Kidney (tissue), 14 donors: ENCODE measurements around the gene PCDHB7. TPM values are rescaled to one million over a fixed set of nuclear protein-coding genes. Genes with fewer than 3 reads are reported as not detected.
"Not testable (repeated sequence)": the region's sequence is repeated elsewhere in the genome, so short reads cannot be mapped to it uniquely, and the experiment has no call there.

Experiments
- DNase-seq, 5 donors: peaks; one replicate each; pipeline ENCODE4 v3.0.0-alpha.2; 2013 to 2020
- FAIRE-seq: peaks from 2 replicates; lab custom pipeline; 2012; peaks lifted over from hg19 to GRCh38; lab: Jason Lieb, UNC
- H3K27ac ChIP-seq, 2 donors: one replicate each; pipeline ENCODE4 v1.7.0; 2013; ENCODE audit warnings: low read depth in 2 of 2, low read length in 2 of 2, inconsistent platforms in 1 of 2
- H3K27me3 ChIP-seq: one replicate; pipeline ENCODE4 v1.7.1; 2013; ENCODE audit warnings: low read length, inconsistent platforms; ENCODE audit not compliant: control insufficient read depth, insufficient read depth
- H3K36me3 ChIP-seq, 3 donors: one replicate each; pipeline versions ENCODE4 v1.7.0 to v1.7.1; 2013; ENCODE audit warnings: low read length in 3 of 3, control low read depth in 1 of 3, inconsistent platforms in 1 of 3; ENCODE audit not compliant: insufficient read depth in 3 of 3, control insufficient read depth in 2 of 3
- H3K4me1 ChIP-seq, 3 donors: one replicate each; pipeline versions ENCODE4 v1.7.0 to v1.7.1; 2013; ENCODE audit warnings: low read length in 3 of 3, inconsistent platforms in 1 of 3, low read depth in 1 of 3; ENCODE audit not compliant: control insufficient read depth in 2 of 3, insufficient read depth in 2 of 3
- H3K4me3 ChIP-seq, 3 donors: one replicate each; pipeline versions ENCODE4 v1.7.0 to v1.8.1; 2013; ENCODE audit warnings: low read length in 3 of 3, control low read depth in 1 of 3, inconsistent platforms in 1 of 3
- H3K9ac ChIP-seq, 3 donors: one replicate each; pipeline versions ENCODE4 v1.7.0 to v1.7.1; 2013; ENCODE audit warnings: low read length in 3 of 3, control low read depth in 1 of 3, inconsistent platforms in 1 of 3
- H3K9me3 ChIP-seq, 3 donors: one replicate each; pipeline versions ENCODE4 v1.7.0 to v1.7.1; 2013; ENCODE audit warnings: low read length in 3 of 3, control low read depth in 1 of 3, inconsistent platforms in 1 of 3; ENCODE audit not compliant: control insufficient read depth in 2 of 3, insufficient read depth in 1 of 3
- intact Hi-C: fragments of 100-400 bp; cut with DNase I; formaldehyde crosslinking; loops from one replicate; pipeline ENCODE4 v1.11.1; 2022
- polyA plus RNA-seq: library from polyadenylated mRNA; stranded (reverse); fragments of 350-450 nt; fragmentation: Illumina TruSeq; extraction: RNeasy Lipid Tissue Mini Kit (QIAGEN cat#74804); gene quantifications from one replicate; pipeline ENCODE4 v1.2.3, GENCODE V29; 2014; ENCODE audit warnings: low read depth, low replicate concordance; ENCODE audit not compliant: insufficient read depth
- total RNA-seq: library from RNA; stranded (reverse); fragmentation: NEBNext Ultra II Directional; extraction: Animal tissue kit (Norgen Biotek cat#: 25700); gene quantifications from one replicate; pipeline ENCODE4 v1.2.1, GENCODE V29; 2021
- TF ChIP-seq, protein P1 (sequence below): IDR thresholded peaks from 3 replicates; pipeline ENCODE4 v1.5.1; 2012; ENCODE audit warnings: mild to moderate bottlenecking, moderate library complexity, borderline replicate concordance; ENCODE audit not compliant: insufficient read depth; ENCODE audit errors: extremely low read depth
- donor health status: control.
- donor health status: control.
- donor health status: control.
- donor health status: control.
- donor health status: control.
- donor health status: DM: yes; HTN: yes; CAD: no.
- donor health status: Normal renal cell carcinoma (clear cell type).

PCDHB7 gene
- total and polyA plus RNA-seq, 2 donors from 2014 or later: 0.97 to 2.3 TPM

GRCh38 chr5:141155540-141156374 is 16.7 kb upstream of the PCDHB7 start:
- FAIRE-seq: no peak
- H3K9me3 ChIP-seq: peaks cover 2 to 27% (median 10%) of the 10 kb centered on the region in 3 donors
- intact Hi-C loops: no loop called here
- no peaks in the 10 kb centered on the region for H3K27me3 ChIP-seq
- H3K27ac ChIP-seq: no peak overlapping the region
- TF ChIP-seq, protein P1, sequence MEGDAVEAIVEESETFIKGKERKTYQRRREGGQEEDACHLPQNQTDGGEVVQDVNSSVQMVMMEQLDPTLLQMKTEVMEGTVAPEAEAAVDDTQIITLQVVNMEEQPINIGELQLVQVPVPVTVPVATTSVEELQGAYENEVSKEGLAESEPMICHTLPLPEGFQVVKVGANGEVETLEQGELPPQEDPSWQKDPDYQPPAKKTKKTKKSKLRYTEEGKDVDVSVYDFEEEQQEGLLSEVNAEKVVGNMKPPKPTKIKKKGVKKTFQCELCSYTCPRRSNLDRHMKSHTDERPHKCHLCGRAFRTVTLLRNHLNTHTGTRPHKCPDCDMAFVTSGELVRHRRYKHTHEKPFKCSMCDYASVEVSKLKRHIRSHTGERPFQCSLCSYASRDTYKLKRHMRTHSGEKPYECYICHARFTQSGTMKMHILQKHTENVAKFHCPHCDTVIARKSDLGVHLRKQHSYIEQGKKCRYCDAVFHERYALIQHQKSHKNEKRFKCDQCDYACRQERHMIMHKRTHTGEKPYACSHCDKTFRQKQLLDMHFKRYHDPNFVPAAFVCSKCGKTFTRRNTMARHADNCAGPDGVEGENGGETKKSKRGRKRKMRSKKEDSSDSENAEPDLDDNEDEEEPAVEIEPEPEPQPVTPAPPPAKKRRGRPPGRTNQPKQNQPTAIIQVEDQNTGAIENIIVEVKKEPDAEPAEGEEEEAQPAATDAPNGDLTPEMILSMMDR: no peak
- DNase-seq: no peak
- H3K9ac ChIP-seq: no peak overlapping the region
- no peaks in the 10 kb centered on the region for H3K4me1 ChIP-seq
- no peaks in the 10 kb centered on the region for H3K36me3 ChIP-seq
- H3K4me3 ChIP-seq: no peak overlapping the region

DNA sequence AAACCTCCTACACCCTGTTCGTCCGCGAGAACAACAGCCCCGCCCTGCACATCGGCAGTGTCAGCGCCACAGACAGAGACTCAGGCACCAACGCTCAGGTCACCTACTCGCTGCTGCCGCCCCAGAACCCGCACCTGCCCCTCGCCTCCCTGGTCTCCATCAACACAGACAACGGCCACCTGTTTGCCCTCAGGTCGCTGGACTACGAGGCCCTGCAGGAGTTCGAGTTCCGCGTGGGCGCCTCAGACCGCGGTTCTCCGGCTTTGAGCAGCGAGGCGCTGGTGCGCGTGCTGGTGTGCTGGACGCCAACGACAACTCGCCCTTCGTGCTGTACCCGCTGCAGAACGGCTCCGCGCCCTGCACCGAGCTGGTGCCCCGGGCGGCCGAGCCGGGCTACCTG is 15.1 kb upstream of the PCDHB7 start:
- DNase-seq, H3K36me3 ChIP-seq, FAIRE-seq, H3K4me1 ChIP-seq, H3K27ac ChIP-seq, intact Hi-C loops, H3K9ac ChIP-seq, H3K27me3 ChIP-seq, H3K4me3 ChIP-seq: not testable (repeated sequence)
- H3K9me3 ChIP-seq: peaks cover 2 to 20% (median 10%) of the 10 kb centered on the region in 3 donors

DNA sequence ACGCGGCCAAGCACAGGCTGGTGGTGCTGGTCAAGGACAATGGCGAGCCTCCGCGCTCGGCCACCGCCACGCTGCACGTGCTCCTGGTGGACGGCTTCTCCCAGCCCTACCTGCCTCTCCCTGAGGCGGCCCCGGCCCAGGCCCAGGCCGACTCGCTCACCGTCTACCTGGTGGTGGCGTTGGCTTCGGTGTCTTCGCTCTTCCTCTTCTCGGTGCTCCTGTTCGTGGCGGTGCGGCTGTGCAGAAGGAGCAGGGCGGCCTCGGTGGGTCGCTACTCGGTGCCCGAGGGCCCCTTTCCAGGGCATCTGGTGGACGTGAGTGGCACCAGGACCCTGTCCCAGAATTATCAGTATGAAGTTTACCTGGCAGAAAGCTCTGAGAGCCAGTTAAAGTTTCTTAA is 14.5 kb upstream of the PCDHB7 start:
- H3K27me3 ChIP-seq, DNase-seq, H3K27ac ChIP-seq, H3K9ac ChIP-seq, FAIRE-seq, intact Hi-C loops, H3K4me3 ChIP-seq, H3K4me1 ChIP-seq, H3K36me3 ChIP-seq: not testable (repeated sequence)
- peaks cover 2 to 20% (median 10%) of the 10 kb centered on the region in 3 donors for H3K9me3 ChIP-seq

DNA sequence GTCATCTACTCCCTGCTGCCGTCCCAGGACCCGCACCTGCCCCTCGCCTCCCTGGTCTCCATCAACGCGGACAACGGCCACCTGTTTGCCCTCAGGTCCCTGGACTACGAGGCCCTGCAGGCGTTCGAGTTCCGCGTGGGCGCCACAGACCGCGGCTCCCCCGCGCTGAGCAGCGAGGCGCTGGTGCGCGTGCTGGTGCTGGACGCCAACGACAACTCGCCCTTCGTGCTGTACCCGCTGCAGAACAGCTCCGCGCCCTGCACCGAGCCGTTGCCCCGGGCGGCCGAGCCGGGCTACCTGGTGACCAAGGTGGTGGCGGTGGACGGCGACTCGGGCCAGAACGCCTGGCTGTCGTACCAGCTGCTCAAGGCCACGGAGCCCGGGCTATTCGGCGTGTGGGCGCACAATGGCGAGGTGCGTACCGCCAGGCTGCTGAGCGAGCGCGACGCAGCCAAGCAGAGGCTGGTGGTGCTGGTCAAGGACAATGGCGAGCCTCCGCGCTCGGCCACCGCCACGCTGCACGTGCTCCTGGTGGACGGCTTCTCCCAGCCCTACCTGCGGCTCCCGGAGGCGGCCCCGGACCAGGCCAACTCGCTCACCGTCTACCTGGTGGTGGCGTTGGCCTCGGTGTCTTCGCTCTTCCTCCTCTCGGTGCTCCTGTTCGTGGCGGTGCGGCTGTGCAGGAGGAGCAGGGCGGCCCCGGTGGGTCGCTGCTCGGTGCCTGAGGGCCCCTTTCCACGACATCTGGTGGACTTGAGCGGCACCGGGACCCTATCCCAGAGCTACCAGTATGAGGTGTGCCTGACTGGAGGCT is 2.1 kb downstream of the PCDHB7 start:
- peaks cover 2 to 25% (median 18%) of the 10 kb centered on the region in 3 donors for H3K9me3 ChIP-seq
- H3K27me3 ChIP-seq, H3K9ac ChIP-seq, H3K4me3 ChIP-seq, DNase-seq, H3K36me3 ChIP-seq, H3K4me1 ChIP-seq, H3K27ac ChIP-seq, intact Hi-C loops, FAIRE-seq: not testable (repeated sequence)
